K562 (cell line): Measurements from ENCODE around the gene MBD1.

Source experiments
- CTCF ChIP-seq, 3 experiments: IDR thresholded peaks in 2 of 3; conservative IDR thresholded peaks in 1 of 3; 2 replicates each; pipeline ENCODE4 v1.5.1; 2011 to 2012; ENCODE audit warnings: low read length in 3 of 3, mild to moderate bottlenecking in 3 of 3, control low read depth in 2 of 3, improper control_type of control experiment in 1 of 3, inconsistent platforms in 1 of 3, low read depth in 1 of 3, mixed read lengths in 1 of 3, moderate library complexity in 1 of 3; ENCODE audit not compliant: insufficient read depth in 2 of 3
- CTCFL ChIP-seq: IDR thresholded peaks from 2 replicates; pipeline ENCODE4 v1.6.1; 2011; ENCODE audit warnings: borderline replicate concordance, low read depth, mild to moderate bottlenecking, moderate library complexity, low read length; ENCODE audit not compliant: insufficient read depth, poor library complexity, severe bottlenecking
- PTBP1 ChIP-seq: fragments of 200-400 bp; formaldehyde crosslinking; IDR thresholded peaks from 2 replicates; pipeline ENCODE4 v1.6.1; 2017; ENCODE audit warnings: low read depth, low read length
- ZBTB9 ChIP-seq: fragments of 450-650 bp; formaldehyde crosslinking; IDR thresholded peaks from 2 replicates; pipeline ENCODE4 v1.4.0; 2020; ENCODE audit warnings: mild to moderate bottlenecking, moderate library complexity
- ZFP36 ChIP-seq: fragments of 150-350 bp; IDR thresholded peaks from 2 replicates; pipeline ENCODE4 v1.6.1; 2018; ENCODE audit warnings: low read length, low read depth; ENCODE audit not compliant: partially characterized antibody
- ZNF197 ChIP-seq: fragments of 200-800 bp; sonication (Bioruptor generic); IDR thresholded peaks from 2 replicates; pipeline ENCODE4 v1.6.1; 2016; ENCODE audit warnings: low read depth, missing genetic modification characterization, missing compliant biosample characterization
- ZNF274 ChIP-seq: IDR thresholded peaks from 2 replicates; pipeline ENCODE4 v1.6.1; 2011; ENCODE audit warnings: low read depth, mild to moderate bottlenecking, low read length, moderate library complexity, borderline replicate concordance

GRCh38 chr18:50276452-50276851, 4.9 kb downstream of the MBD1 start:
- TF ChIP-seq ZBTB9 (no peak), ZNF197 (CRISPR knock-in tag) (no peak), ZNF274 (no peak), CTCF (IDR thresholded peaks at IDR 0.05 in 2 of 3, conservative IDR thresholded peaks at IDR 0.05 in 1 of 3; ENCODE audit: insufficient read depth in 2 of 3, low read depth in 1 of 3, low read length in 3 of 3) (no peak), CTCFL (no peak), PTBP1 (no peak), ZFP36 (no peak)
